Stimulated activated naive CD8-positive, alpha-beta T cell treated with anti-CD3 and anti-CD28 coated beads, Interleukin-15, amount 100 ng/mL, for 72 hours (primary cell): ENCODE measurements around the gene GIT2.
"Not testable (repeated sequence)": the region's sequence is repeated elsewhere in the genome, so short reads cannot be mapped to it uniquely, and the experiment has no call there.

Source experiments
- ATAC-seq: fragments of 150-1000 bp; cut with Tn5 transposase; 2 replicates; pipeline ENCODE4 v1.10.0; 2021; ENCODE audit warnings: mild to moderate bottlenecking, moderate library complexity
- DNase-seq, 2 donors: peaks; one replicate each; pipeline ENCODE4 v3.0.0; 2021 to 2022
- H3K27ac Mint-ChIP-seq, 2 donors: one replicate each; pipeline ENCODE4 v1.8.0; 2022; ENCODE audit warnings: mild to moderate bottlenecking in 2 of 2, mixed read lengths in 2 of 2, moderate library complexity in 2 of 2
- H3K27me3 Mint-ChIP-seq: one replicate; pipeline ENCODE4 v1.8.0; 2022; ENCODE audit warnings: mixed read lengths
- H3K4me1 Mint-ChIP-seq: one replicate; pipeline ENCODE4 v1.8.0; 2022; ENCODE audit warnings: mild to moderate bottlenecking, mixed read lengths
- H3K4me3 Mint-ChIP-seq, 2 donors: one replicate each; pipeline ENCODE4 v1.8.0; 2022; ENCODE audit warnings: mild to moderate bottlenecking in 2 of 2, mixed read lengths in 2 of 2, moderate library complexity in 1 of 2
- H3K9me3 Mint-ChIP-seq, 2 donors: one replicate each; pipeline ENCODE4 v1.8.0; 2022; ENCODE audit warnings: mixed read lengths in 2 of 2

GIT2 gene

GRCh38 chr12:109996483-109996853 lies 300 bp upstream of the GIT2 start:
- H3K9me3 Mint-ChIP-seq = no peaks in the 10 kb centered on the region
- H3K27me3 Mint-ChIP-seq = no peaks in the 10 kb centered on the region
- peaks cover 51% of the 10 kb centered on the region for H3K4me1 Mint-ChIP-seq
- ATAC-seq (peak; percentile 0), DNase-seq (no peak)
- H3K27ac Mint-ChIP-seq = peak overlapping the region; percentile 82 to 95
- H3K4me3 Mint-ChIP-seq = peak overlapping the region; percentile 93 to 98

DNA sequence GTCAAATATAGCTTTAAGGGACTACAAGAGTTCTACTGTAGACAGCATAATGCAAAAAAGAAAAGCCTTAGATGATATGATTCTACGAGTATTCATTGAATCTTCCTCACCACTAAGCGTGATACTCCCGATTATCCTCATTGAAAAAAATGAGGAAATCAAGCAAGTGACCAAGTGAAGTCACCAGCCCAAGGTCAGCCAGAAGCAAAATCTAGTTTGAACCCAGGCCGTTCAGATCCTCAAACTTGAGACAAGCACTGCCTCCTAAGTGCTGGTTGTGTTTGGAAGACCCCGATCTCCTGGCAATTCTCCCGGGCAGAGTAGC lies 845 bp downstream of the GIT2 start:
- Mint-ChIP-seq H3K4me3 (peak overlapping the region; percentile 93 to 98), H3K4me1 (peaks cover 52% of the 10 kb centered on the region), H3K27ac (peak overlapping the region; percentile 84 to 97), H3K9me3 (no peaks in the 10 kb centered on the region), H3K27me3 (no peaks in the 10 kb centered on the region)
- ATAC-seq = no peak
- no peak for DNase-seq

GRCh38 chr12:109994401-109995175 lies 1.6 kb downstream of the GIT2 start:
- H3K4me3 Mint-ChIP-seq = peak overlapping the region; percentile 93 to 98
- H3K27me3 Mint-ChIP-seq = no peaks in the 10 kb centered on the region
- no peaks in the 10 kb centered on the region for H3K9me3 Mint-ChIP-seq
- DNase-seq (no peak), ATAC-seq (no peak)
- peaks cover 54% of the 10 kb centered on the region for H3K4me1 Mint-ChIP-seq
- H3K27ac Mint-ChIP-seq = peak overlapping the region; percentile 42 to 90

- peaks cover 57% of the 10 kb centered on the region for H3K4me1 Mint-ChIP-seq
- ATAC-seq (no peak), DNase-seq (no peak)
- no peaks in the 10 kb centered on the region for H3K27me3 Mint-ChIP-seq
- peak overlapping the region in 1 of 2 donors; percentile 93 for H3K4me3 Mint-ChIP-seq
- no peaks in the 10 kb centered on the region for H3K9me3 Mint-ChIP-seq
- no peak overlapping the region for H3K27ac Mint-ChIP-seq
These were observed 3.1 kb downstream of the GIT2 start for GRCh38 chr12:109993091-109993490.

DNA sequence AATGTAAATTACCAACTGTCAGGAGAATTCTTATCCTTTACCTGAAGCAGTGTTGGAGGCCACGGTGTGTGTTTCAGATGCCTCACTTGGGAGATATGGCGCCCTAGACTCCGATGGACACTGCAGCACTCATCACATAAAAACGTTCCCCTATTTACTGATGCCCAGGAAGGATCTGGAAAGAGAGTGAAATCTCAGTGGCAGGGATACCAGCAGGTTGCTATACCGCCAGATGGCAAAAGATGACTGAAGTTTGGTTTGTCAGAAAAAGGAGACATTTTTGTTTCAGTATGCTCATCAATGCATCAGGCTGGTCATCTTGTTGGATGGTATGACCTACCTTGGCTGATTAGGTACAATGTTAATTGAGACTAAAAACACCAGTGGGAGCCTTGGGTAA lies 4.6 kb downstream of the GIT2 start:
- H3K9me3 Mint-ChIP-seq = no peaks in the 10 kb centered on the region
- H3K27ac Mint-ChIP-seq = no peak overlapping the region
- ATAC-seq (no peak), DNase-seq (no peak)
- no peaks in the 10 kb centered on the region for H3K27me3 Mint-ChIP-seq
- H3K4me1 Mint-ChIP-seq = peaks cover 56% of the 10 kb centered on the region
- H3K4me3 Mint-ChIP-seq = no peak overlapping the region

GRCh38 chr12:109989380-109989779 lies 6.8 kb downstream of the GIT2 start:
- Mint-ChIP-seq H3K4me3 (no peak overlapping the region), H3K4me1 (peaks cover 59% of the 10 kb centered on the region), H3K27me3 (no peaks in the 10 kb centered on the region), H3K27ac (peak overlapping the region in 1 of 2 donors; percentile 86), H3K9me3 (no peaks in the 10 kb centered on the region)
- DNase-seq (no peak), ATAC-seq (no peak)

DNA sequence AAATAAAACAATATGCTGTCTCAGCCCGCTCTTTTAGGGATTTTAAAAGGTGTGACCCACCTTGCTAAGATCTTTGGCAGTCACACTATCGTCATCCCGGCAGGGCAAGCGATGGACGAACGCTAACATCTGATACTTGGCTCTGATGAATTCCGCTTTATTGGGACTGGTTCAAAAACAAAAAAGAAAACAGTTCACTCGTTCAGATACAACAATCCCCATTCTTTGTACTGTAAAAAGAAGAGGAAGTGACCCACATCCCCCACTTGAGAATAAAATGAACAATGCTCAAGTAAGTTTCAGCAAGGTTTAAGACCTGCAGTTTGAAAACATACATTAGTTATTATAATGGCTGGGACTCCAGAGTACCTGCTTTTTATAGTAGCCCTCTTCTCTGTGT lies 7.3 kb downstream of the GIT2 start:
- H3K9me3 Mint-ChIP-seq = no peaks in the 10 kb centered on the region
- DNase-seq = no peak
- peaks cover 62% of the 10 kb centered on the region for H3K4me1 Mint-ChIP-seq

GRCh38 chr12:109988274-109988673 lies 7.9 kb downstream of the GIT2 start:
- ATAC-seq (no peak), DNase-seq (no peak)
- Mint-ChIP-seq H3K9me3 (no peaks in the 10 kb centered on the region), H3K4me1 (peaks cover 64% of the 10 kb centered on the region), H3K27ac (peak overlapping the region in 1 of 2 donors; percentile 78), H3K4me3 (peak overlapping the region in 1 of 2 donors; percentile 36), H3K27me3 (no peaks in the 10 kb centered on the region)

More for the DNA sequence above, 7.3 kb downstream of the GIT2 start:
- Mint-ChIP-seq H3K4me3 (peak overlapping the region in 1 of 2 donors; percentile 14), H3K27me3 (no peaks in the 10 kb centered on the region), H3K27ac (peak overlapping the region in 1 of 2 donors; percentile 42)
- ATAC-seq = no peak

GRCh38 chr12:109987615-109988014 lies 8.6 kb downstream of the GIT2 start:
- ATAC-seq (peak; percentile 98), DNase-seq (peak in 1 of 2 donors; percentile 45)
- Mint-ChIP-seq H3K9me3 (no peaks in the 10 kb centered on the region), H3K4me1 (peaks cover 64% of the 10 kb centered on the region), H3K27me3 (no peaks in the 10 kb centered on the region), H3K27ac (peak overlapping the region; percentile 90 to 93), H3K4me3 (peak overlapping the region; percentile 33 to 36)

DNA sequence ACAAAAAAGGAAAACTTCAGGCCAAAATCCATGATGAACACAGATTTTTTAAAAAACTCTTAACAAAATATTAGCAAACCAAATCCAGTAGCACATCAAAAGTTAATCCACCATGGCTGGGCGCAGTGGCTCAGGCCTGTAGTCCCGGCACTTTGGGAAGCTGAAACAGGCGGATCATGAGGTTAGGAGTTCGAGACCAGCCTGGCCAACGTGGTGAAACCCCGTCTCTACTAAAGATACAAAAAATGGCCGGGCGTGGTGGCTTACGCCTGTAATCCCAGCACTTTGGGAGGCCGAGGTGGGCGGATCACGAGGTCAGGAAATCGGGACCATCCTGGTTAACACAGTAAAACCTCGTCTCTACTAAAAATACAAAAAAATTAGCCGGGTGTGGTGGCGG lies 9.9 kb downstream of the GIT2 start:
- peaks cover 72% of the 10 kb centered on the region for H3K4me1 Mint-ChIP-seq
- peak overlapping the region; percentile 35 to 67 for H3K27ac Mint-ChIP-seq
- not testable (repeated sequence) for DNase-seq

GRCh38 chr12:109983432-109984142 lies 12.6 kb downstream of the GIT2 start:
- H3K4me3 Mint-ChIP-seq = no peak overlapping the region
- H3K27me3 Mint-ChIP-seq = no peaks in the 10 kb centered on the region
- ATAC-seq (no peak), DNase-seq (no peak)
- H3K4me1 Mint-ChIP-seq = peaks cover 76% of the 10 kb centered on the region
- H3K27ac Mint-ChIP-seq = no peak overlapping the region
- peaks cover 3% of the 10 kb centered on the region in 2 donors for H3K9me3 Mint-ChIP-seq

More for the DNA sequence above, 9.9 kb downstream of the GIT2 start:
- ATAC-seq, H3K9me3 Mint-ChIP-seq, H3K27me3 Mint-ChIP-seq, H3K4me3 Mint-ChIP-seq: not testable (repeated sequence)

GRCh38 chr12:109982210-109982609 lies 14.0 kb downstream of the GIT2 start:
- DNase-seq (no peak), ATAC-seq (no peak)
- H3K4me1 Mint-ChIP-seq = peaks cover 76% of the 10 kb centered on the region
- no peak overlapping the region for H3K27ac Mint-ChIP-seq
- H3K9me3 Mint-ChIP-seq = peaks cover 7 to 9% of the 10 kb centered on the region in 2 donors
- H3K4me3 Mint-ChIP-seq = peak overlapping the region; percentile 47 to 65
- no peaks in the 10 kb centered on the region for H3K27me3 Mint-ChIP-seq

GRCh38 chr12:109981311-109981710 lies 14.9 kb downstream of the GIT2 start:
- Mint-ChIP-seq H3K27ac (peak overlapping the region; percentile 69 to 71), H3K4me3 (peak overlapping the region; percentile 47 to 65), H3K4me1 (peaks cover 75% of the 10 kb centered on the region), H3K9me3 (peaks cover 7 to 9% of the 10 kb centered on the region in 2 donors), H3K27me3 (no peaks in the 10 kb centered on the region)
- DNase-seq = peak; percentile 50 to 74
- peak; percentile 99 for ATAC-seq

GRCh38 chr12:109972821-109973220 lies 23.3 kb downstream of the GIT2 start:
- Mint-ChIP-seq H3K4me3 (peak overlapping the region in 1 of 2 donors; percentile 58), H3K27me3 (no peaks in the 10 kb centered on the region), H3K9me3 (peaks cover 4 to 7% of the 10 kb centered on the region in 2 donors), H3K27ac (peak overlapping the region in 1 of 2 donors; percentile 72), H3K4me1 (peaks cover 38% of the 10 kb centered on the region)
- no peak for DNase-seq
- ATAC-seq = no peak

- DNase-seq (no peak), ATAC-seq (no peak)
- Mint-ChIP-seq H3K27me3 (no peaks in the 10 kb centered on the region), H3K9me3 (peaks cover 0 to 4% of the 10 kb centered on the region in 2 donors), H3K4me1 (peaks cover 32% of the 10 kb centered on the region), H3K27ac (no peak overlapping the region), H3K4me3 (peak overlapping the region in 1 of 2 donors; percentile 29)
These were observed 27.4 kb downstream of the GIT2 start for GRCh38 chr12:109968801-109969200.

DNA sequence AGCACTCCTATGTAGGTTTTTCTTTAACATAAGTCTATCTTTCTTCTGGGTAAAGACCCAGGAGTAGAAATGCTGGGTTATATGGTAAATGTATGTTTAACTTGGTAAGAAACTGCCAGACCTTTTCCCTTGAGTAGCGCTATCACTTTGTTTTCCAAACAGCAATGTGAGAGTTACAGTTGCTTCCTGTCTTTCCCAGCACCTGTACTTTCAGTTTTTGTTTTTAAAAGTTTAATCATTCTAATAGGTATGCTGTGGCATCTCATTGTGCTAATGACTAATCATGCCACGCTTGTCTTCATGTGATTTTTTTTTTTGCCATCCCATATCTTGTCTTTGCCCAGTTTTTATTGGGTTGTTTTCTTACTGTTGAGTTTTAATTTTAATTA lies 28.1 kb downstream of the GIT2 start:
- H3K27ac Mint-ChIP-seq = peak overlapping the region in 1 of 2 donors; percentile 52

More for the DNA sequence above, 28.1 kb downstream of the GIT2 start:
- peaks cover 25% of the 10 kb centered on the region for H3K4me1 Mint-ChIP-seq
- H3K4me3 Mint-ChIP-seq = peak overlapping the region in 1 of 2 donors; percentile 21
- ATAC-seq (peak; percentile 71), DNase-seq (no peak)
- H3K27me3 Mint-ChIP-seq = no peaks in the 10 kb centered on the region
- no peaks in the 10 kb centered on the region for H3K9me3 Mint-ChIP-seq
